T-helper 2 cell (primary cell): ENCODE data around the gene BAK1.

Source experiments
- DNase-seq, 5 experiments: peaks; one replicate each; pipeline versions ENCODE4 v3.0.0 to v3.0.0-alpha.2; 2012 to 2022

The BAK1 gene

GRCh38 chr6:33607784-33608161 lies 27.7 kb upstream of the BAK1 start:
- DNase-seq: peak in 3 of 5 experiments; percentile 16 to 74 (median 27)

GRCh38 chr6:33607126-33607783 lies 27.2 kb upstream of the BAK1 start:
- DNase-seq: no peak

DNA sequence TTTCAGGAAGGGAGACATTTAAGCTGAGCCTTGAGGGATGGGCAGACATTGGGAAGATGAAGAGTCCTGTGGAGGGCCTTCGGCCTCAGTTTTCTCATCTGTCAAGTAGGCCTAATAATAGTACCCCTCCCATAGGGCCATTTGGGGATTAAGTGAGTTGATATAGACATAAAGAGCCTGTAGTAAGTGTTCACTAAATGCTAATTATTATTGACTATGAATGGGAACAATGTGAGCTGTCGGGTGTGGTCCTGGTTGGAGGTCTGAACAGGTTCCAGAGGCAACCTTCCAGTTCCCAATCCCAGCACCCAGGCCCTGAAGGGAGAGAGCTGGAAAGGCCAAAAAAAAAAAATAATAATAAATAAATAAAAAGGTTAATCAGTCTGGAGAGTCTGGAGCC lies 26.6 kb upstream of the BAK1 start:
- no peak for DNase-seq

DNA sequence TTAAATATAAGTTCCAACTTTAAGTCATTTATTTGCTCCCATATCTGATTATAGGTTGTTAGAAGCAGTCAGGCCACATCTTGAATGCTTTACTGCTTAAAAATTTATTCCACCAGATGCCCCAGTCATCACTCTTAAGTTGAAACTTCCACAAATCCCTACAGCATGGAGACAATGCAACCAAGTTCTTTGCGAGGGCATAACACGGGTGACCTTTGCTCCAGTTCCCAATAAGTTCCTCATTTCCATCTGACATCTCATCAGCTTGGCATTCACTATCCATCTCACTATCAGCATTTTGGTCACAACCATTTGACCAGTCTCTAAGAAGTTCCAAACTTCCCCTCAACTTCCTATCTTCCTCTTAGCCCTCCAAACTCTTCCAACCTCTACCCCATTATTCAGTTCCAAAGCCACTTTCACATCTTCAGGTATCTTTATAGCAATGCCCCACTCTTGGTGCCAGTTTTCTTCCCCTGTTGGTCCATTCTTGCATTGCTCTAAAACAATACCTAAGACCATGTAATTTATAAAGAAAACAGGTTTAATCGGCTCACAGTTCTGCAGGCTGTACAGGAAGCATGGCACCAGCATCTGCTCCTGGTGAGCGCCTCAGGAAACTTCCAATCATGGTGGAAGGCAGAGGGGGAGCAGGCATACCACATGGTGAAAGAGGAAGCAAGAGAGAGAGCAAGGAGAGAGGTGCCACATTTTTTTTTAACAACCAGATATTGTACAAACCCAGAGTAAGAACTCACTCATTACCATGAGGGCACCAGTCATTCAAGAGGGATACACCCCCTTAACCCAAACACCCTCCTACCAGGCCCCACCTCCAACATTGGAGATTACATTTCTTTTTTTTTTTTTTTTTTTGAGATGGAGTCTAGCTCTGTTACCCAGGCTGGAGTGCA lies 25.1 kb upstream of the BAK1 start:
- no peak for DNase-seq

DNA sequence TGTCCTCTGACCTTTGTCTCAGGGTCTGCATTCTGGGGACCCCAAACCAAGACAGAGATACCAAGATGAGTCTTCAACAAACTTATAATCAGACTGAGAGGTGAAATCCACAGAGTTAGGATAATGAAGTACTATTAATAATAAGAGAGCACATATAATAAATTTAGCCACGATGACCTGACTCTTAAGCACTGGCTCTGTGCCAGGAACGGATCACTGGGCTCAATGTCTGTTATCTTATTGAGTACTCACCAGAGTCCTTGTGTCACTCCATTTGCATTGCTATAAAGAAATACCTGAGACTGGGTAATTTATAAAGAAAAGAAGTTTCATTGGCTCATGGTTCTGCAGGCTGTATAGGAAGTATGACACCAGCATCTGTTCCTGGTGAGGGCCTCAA lies 22.1 kb upstream of the BAK1 start:
- DNase-seq: no peak

DNA sequence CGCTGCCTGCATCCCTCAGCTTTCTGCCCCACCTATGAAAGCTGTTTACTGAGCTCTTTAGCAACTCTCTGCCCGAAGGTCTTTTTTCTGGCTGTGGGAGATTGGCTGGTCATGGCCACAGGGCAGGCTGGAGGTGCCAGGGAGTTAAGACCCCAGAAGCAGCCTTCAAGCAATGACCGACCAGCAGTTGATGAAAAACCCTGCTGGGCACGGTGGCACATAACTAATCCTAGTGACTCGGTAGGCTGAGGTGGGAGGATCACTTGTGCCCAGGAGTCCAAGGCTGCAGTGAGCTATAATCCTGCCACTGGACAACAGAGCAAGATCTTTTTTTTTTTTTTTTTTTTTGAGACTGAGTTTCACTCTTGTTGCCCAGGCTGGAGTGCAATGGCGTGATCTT lies 20.7 kb upstream of the BAK1 start:
- DNase-seq: no peak

DNA sequence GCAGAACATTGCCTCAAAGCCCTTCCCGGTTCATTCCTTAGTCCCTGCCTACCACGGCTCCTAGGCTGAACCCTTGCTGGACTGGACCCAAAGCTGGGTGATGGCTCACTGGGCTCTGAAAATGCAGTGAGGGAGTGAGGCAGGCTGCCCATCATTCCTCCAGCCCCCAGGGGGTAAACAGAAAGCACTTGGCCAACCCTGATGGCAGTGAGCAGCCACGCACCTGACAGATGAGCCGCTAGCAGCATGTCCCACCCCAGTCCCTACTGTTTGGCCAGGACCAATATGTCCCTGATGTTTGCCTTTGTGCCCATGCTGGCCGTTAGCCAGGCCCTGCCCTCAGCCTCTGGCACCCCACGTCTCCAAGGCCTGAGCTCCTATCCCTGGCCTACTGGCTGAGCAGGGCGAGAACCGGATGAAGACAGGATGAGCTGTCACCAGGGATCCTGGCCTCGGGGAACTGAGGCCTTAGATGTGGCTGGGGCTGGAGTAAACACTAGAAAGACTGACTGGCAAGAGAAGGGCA lies 19.4 kb upstream of the BAK1 start:
- no peak for DNase-seq

- no peak for DNase-seq
Measured at GRCh38 chr6:33597551-33598322, 17.7 kb upstream of the BAK1 start.

DNA sequence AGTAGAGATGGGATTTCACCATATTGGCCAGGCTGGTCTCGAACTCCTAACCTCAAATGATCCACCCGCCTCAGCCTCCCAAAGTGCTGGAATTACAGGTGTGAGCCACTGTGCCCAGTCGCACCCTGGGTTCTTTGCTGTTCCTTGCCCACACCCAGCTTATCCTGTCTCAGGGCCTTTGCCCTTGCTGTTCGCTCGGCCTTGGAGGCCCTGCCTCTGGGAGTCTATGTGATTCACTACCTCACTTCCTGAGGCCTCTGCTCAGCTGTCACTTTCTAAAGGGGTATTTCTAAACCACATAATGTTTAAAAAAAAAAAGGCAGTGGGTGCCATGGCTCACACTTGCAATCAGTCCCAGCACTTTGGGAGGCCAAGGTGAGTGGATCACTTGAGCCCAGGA lies 16.8 kb upstream of the BAK1 start:
- DNase-seq: peak in 2 of 5 experiments; percentile 29 to 37

- DNase-seq: no peak
Measured at GRCh38 chr6:33595001-33595846, 15.1 kb upstream of the BAK1 start.

- no peak for DNase-seq
Measured at GRCh38 chr6:33593414-33593727, 13.3 kb upstream of the BAK1 start.

DNA sequence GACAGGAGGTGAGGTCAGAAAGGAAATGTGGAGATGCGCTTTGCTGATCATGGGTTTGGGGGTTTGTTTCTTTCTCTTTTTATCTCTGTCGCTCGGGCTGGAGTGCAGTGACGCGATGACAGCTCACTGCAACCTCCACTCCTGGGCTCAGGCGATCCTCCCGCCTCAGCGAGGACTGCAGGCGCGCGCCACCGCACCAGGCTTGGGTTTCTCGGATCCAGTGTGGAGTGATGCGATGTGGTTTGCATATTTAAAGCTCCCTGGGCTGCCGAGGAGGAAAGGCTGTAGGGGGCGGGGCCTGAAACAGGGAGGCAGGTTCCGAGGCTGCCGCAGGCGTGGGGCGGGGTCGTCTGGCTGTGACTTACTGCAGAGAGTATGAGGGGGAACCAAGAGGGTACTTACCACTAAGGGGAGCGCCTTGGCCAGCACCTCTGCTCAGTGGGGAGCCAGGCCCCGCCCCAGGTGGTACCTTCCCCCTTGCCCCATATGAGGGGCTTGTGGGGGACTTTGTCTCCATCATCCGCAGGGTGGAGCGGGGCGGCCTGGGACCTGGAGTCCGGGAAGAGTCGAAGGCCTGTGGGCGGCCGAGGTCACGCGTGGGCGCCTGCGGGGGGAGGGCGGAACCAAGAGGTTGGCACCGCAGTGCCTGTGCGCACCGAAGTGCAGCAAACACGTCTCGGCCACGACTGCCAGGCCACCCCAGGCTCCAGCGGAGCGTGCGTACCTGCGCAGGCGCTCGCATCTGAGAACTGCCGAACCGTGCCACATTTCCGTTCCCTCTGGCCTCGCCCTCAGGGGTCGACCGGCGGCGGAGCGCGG lies 12.7 kb upstream of the BAK1 start:
- peak in 4 of 5 experiments; percentile 20 to 69 (median 34) for DNase-seq

- no peak for DNase-seq
Measured at GRCh38 chr6:33592280-33592594, 12.2 kb upstream of the BAK1 start.

- no peak for DNase-seq
Measured at GRCh38 chr6:33591424-33592032, 11.5 kb upstream of the BAK1 start.

- no peak for DNase-seq
Measured at GRCh38 chr6:33590531-33591198, 10.6 kb upstream of the BAK1 start.

GRCh38 chr6:33589731-33590530 lies 9.9 kb upstream of the BAK1 start:
- DNase-seq: peak in 1 of 5 experiments; percentile 37

GRCh38 chr6:33589392-33589730 lies 9.3 kb upstream of the BAK1 start:
- no peak for DNase-seq

DNA sequence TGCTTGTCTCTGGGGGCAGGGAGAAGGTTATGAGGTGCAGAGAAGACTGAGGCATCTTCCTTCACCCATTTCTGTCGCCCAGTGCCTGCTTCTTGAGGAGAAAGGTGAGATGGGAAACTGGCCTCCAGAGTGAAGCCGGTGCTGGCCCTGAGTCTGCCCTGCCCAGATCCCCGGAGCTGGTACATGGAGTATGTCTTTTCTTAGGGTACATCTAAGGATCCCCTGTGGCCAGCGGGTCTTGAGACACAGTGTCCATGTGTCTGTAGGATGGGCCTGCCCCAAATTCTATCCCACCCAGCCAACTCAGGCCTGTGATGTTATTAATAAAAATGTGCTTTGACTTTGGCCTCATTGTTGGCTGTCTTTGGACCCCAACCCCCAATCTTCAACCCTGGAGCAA lies 8.8 kb upstream of the BAK1 start:
- DNase-seq: no peak

DNA sequence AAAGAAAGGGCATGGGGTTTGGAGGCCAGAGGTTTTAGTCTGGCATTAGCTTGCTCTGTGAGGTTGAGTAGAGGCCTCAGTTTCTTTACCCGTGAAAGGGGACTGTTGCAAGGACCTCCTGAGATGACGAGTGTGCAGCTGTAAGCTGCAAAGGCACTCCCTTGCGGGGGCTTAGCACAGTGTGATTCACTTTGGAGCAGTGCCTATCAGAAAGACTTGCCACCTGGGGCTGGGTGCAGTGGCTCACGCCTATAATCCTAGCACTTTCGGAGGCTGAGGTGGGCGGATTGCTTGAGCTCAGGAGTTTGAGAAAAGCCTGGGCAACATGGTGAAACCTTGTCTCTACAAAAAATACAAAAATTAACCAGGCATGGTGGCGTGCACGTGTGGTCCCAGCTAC lies 7.5 kb upstream of the BAK1 start:
- DNase-seq: no peak

DNA sequence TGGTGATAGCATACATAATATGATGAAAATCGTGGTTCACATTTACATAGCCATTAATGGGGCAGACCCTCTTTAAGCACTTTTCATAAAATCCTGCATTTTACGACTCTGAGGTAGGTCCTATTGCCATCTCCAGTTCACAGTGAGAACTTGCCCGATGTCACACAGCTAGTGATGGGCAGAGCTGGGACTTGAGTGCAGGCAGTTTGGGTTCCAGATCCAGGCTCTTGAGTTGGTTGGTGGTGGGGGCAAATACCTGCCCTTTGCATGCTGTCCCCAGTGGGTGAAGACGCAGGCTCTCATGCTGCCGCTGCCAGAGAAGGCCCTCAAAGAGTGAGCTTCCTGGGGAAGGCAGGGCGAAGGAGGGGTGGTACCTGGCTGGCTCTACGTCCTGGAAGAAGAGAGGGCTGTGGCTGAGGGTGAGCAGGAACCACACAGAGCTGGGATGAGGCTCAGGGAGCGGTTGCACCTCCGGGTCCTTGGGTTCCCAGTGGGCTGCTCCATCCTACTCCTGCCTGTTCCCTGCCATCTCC lies 6.1 kb upstream of the BAK1 start:
- no peak for DNase-seq
